T-helper 22 cell (primary cell): Measurements from ENCODE around the gene SESTD1.
"Not testable (repeated sequence)": the region's sequence is repeated elsewhere in the genome, so short reads cannot be mapped to it uniquely, and the experiment has no call there.

Experiments
- DNase-seq: peaks from one replicate; pipeline ENCODE4 v3.0.0-alpha.2; 2020; ENCODE audit warnings: low read depth

Gene SESTD1

DNA sequence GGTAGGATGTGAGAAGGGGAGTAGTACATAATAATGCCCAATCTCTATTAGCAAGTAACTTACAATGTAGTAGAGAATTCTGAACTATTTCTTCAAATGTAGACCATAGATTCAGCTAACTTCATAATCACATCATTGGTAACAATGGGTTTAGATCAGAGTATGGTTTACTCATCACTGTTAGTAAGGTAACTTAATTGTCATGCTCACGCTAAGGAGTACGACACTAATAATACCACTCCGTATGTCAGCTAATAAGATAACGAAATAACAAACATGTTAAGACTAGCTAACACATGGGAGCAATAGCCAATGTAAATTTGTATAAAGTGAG, 158.3 kb downstream of the SESTD1 start:
- DNase-seq: no peak

DNA sequence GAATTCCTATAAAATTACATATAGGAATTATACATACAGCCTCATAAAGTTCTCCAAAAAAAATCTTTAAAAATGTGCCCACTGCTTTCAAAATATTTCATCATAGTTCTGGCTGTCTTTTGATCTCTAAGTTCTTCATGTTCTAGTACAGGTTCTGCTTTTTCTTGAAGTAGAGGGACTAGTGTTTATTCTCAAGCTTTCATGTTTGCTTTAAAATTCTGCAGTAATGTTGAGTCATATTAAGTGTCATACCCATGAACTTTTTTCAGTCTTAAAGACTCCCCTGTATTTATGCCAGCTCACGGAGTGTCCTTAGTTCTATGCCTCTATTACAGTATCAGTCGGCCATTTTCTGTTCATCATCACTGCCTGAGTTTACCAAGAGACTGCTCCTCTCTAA, 159.9 kb downstream of the SESTD1 start:
- no peak for DNase-seq

DNA sequence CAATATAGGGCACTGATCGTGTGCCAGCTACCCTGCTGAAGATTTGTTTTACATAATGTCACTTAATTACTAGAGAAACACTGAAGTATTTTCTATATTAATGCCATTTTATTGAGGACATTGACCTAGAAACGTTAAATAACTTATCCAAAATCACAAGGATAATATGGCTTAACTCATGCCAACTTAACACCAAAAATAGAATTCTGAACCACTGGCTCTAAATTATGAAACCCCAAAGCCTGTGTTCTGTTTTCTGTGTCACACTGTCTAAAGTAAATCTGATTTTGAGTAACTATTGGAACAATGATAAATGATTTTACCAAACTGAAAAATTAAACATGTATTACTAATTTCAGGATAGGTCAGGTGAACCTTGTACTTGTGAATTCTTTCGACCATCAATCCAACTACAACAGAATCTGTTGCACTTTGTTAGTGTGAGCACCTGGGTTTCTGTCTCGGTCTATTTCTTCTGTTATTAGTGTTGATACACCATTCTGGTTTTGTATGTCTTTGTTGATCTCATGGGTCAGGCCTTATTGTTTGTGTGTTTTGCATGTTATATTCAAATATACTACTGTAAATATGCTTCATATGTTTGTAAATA, 166.4 kb downstream of the SESTD1 start:
- no peak for DNase-seq

DNA sequence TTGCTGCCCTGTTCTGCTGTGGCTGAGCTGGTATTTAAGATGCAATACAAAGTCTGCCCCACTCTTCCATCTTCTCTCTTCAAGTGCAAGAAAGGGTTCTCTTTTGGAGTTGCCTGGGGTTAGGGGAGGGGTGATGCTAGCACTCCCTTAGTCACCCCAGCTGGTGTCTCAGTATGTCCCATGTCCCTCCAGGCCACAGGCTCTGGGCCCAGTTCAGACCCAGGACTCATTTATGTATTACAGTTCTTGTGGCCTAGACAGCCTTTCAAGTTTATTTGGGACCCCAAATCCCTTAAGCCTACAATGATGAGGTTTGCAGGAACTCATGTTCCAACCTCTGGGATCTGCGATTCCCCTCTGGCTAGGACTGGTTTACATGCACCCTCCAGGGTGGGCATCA, 167.5 kb downstream of the SESTD1 start:
- DNase-seq: no peak

DNA sequence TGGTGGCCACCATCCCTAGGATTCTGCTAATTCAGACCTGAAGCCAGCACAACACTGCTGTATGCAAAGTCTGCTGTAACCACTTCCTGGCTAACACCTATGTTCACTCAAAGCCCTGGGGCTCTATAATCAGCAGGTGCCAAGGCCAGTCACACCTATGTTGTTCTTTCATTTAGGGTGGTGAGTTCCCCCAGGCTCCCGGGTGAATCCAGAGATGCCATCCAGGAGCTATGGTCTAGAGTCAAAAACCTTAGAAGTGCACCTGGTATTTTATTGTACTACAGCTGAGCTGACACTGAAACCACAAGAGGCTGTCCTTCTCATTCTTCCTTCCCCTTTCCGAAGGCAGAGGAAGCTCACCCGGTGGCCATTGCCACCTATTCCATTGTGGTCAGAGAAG, 168.5 kb downstream of the SESTD1 start:
- DNase-seq: no peak

DNA sequence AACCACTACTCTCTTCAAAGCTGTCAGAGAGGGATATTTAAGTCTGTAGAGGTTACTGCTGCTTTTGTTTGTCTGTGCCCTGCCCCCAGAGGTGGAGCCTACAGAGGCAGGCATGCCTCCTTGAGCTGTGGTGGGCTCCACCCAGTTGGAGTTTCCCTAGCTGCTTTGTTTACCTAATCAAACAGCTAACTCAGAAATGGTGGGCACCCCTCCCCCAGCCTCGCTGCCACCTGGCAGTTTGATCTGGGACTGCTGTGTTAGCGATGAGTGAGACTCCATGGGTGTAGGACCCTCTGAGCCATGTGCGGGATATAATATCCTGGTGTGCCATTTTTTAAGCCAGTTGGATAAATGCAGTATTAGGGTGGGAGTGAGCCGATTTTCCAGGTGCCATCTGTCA, 171.7 kb downstream of the SESTD1 start:
- not testable (repeated sequence) for DNase-seq

DNA sequence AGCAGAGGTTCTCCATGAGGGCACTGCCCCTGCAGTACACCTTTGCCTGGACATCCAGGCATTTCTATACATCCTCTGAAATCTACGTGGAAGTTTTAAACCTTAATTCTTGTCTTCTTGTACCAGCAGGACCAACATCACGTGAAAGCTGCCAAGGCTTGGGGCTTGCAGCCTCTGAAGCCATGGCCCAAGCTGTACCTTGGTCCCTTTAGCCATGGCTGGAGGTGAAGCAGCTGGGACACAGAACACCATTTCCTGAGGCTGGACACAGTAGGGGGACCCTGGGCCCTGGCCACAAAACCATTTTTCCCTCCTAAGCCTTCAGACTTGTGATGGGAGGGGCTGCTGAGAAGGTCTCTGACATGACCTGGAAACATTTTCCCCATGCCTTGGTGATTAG, 181.9 kb downstream of the SESTD1 start:
- DNase-seq: no peak

DNA sequence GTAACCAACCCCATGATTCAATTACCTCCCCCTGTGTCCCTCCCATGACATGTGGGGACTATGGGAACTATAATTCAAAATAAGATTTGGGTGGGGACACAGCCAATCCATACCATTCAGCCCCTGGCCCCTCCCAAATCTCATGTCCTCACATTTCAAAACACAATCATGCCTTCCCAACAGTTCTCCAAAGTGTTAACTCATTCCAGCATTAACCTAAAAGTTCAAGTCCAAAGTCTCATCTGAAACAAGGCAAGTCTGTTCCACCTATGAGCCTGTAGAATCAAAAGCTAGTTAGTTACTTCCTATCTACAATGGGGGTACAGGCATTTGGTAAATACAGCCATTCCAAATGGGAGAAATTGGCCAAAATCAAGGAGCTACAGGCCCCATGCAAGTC, 182.7 kb downstream of the SESTD1 start:
- DNase-seq: no peak

DNA sequence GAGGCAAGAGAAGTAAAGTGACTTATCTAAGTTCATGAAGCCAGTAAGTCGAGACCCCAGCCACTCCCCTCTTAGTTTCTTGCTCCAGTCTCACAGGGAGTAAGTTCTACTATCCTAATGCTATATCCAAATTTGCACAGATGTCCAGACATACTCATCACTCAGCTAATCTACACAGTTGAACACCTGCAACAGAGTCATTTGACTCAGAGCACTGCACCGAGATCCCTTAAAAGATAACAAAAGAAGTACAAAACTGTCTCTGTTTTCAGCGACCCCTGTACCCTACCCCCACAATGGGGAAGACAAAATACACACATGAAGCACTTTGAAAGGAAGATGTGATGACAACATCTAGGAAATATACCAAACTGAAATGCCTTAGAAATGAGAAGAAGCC, 192.1 kb downstream of the SESTD1 start:
- no peak for DNase-seq

DNA sequence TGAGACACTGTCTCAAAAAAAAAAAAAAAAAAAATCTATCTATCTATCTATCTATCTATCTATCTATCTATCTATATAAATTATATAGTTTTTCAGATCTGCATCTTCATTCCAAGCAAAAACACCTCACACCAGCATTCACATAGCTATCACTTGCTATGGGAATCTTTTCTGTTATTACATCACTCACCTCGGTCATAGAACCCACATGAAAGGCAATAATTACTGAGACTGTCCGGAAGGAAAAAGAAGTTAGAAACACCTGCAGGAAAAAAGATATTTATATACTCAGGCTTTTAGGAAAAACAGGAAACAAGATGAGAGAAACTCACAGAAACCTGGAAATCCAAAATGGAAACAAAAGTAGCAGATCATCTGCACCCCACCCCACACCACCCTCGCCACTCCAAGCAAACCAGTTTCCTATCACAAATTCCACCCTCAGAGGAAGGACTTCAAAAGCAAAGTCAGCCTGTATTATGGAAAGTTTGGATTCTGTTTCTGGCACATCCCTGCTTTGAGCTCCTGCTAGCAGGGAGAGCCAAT, 192.7 kb downstream of the SESTD1 start:
- DNase-seq: no peak

DNA sequence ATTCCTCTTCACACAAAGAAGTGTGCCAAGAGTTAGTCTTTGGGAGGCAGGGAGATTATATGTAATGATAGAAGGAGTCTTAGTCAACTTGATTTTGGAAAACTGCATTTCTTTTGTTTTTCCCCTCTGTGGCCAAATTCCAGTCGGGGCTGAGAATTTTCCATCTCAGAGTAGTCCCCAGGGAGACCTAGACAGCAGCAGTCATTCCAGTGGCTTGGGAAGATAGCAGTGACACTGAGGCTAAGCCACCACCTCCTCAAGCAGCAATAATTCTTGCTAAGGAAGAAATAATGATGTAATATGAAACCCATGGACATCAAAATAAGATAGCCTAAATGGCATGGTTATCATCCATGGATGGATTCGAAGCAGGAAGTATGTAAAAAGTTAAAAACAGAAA, 193.7 kb downstream of the SESTD1 start:
- DNase-seq: no peak

DNA sequence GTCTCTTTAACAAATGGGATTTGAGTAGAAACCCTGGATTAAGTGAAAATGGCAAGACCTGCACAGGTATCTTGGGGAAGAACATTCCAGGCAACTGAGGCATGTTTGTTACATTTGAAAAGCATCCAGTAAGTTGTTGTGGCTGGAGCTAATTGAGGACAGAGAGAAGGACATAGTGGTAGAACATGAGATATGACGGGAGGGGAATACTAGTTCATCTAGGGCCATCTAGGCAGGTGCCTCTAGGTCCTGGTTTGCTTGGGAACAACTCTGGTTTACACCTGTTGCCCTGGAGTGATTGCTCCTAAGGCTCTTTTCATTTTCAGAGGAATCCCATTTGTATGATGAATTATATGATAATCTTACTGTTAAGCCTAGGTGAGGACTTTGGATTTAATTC, 194.9 kb downstream of the SESTD1 start:
- no peak for DNase-seq

DNA sequence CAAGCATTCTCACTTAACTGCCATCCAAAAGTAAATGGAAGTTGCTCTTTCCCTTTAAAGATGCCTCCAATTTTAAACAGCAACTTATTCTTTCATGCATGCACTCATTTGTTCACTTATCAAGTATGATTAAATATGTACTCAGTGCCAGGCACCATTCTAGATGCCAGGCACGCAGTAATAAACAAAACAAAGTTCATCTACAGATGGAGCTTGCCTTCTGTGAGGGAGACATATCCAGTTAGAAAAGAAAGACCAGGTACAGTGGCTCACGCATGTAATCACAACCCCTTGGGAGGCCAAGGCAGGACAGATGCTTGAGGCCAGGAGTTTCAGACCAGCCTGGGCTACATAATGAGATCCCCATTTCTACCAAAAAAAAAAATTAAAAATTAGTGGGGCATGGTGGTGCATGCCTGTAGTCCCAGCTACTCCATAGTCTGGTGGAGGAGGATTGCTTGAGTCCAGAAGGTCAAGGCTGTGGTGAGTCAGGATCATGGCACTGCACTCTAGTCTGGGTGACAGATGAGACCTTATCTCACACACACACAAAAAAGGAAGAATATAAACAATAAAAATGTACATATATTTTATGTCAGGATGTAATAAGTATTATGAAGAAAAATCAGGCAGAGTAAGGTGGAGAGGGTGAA, 195.5 kb downstream of the SESTD1 start:
- no peak for DNase-seq

DNA sequence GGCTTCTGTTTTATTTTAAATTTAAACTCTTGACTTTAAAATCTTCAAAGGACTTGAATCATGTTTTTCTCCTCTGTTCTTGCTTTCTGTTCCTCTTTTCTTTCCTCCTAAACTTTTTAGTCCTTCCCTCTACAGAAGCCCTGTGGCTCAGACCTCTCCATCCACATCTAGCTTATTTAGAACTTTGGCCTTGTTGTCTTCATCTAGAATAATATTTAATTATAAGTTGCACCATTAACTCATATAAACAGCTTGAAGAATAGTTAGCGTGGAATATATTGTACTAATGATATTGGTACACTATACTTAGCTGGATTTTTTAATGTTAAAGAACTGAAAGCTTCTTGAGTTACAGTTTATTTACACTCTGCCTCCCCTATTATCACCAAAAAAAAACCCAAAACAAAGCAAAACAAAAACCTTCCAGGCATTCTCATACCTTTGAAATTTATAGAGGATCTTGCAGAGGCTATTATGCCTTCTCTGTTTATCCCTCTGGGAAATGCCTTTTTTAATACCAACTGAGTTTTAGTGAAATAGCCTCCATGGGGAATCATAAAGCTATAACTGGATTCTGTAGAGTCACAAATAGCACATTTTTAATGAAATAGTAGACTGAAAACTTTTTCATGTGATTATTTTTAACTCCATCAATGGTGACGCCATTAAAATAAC, 205.5 kb downstream of the SESTD1 start:
- DNase-seq: no peak

DNA sequence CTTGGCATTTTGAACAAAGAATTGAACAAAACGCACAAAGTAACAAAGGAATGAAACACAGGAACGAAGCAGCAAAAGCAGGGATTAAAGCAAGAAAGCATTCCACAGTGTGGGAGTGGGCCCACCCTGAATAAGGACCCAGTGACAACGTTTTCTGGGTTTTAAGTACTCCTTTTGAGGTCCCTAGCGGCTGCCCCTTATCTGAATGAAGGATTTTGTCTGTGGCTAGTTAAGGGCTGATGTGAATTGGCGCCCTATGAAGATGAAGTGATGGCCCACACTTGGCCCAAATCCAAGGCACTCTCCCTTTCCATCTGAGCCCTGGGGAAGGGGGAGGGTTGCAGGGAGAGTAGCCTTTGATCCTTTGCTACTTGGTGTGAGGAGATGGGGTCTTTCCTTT, 206.9 kb downstream of the SESTD1 start:
- no peak for DNase-seq

DNA sequence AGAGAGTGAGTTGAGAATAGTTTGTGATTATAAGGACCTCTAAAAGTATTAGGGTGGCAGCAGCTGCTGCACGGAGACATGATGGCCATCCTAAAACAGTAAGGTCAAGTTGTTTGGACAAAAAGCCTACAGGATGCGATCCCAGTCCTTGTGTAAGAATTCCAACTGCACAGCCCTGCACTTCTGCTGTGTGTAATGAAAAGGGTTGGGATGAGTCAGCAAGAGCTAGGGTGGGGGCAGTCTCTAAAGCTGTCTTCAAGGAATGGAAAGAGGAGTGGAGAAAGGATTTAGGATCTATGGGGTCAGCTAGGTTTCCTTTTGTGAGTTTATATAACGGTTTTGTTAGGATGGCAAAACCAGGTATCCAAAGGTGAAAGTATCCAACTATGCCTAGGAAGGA, 211.1 kb downstream of the SESTD1 start:
- not testable (repeated sequence) for DNase-seq
